Stomach (tissue), 19 donors: ENCODE results near the gene WFDC12. TPM values are rescaled to one million over a fixed set of nuclear protein-coding genes. Genes with fewer than 3 reads are reported as not detected.

Experiments
- DNase-seq, 2 donors: peaks; one replicate each; pipeline versions ENCODE4 v3.0.0 to v3.0.0-alpha.2; 2013 to 2019
- H3K27ac ChIP-seq, 5 donors: fragments of 200-600 bp in 4 of 5; sonication (generic) in 4 of 5; one replicate each; pipeline ENCODE4 v1.5.1; 2013 to 2019; ENCODE audit warnings: mild to moderate bottlenecking in 1 of 5, moderate library complexity in 1 of 5
- H3K27me3 ChIP-seq, 3 donors: fragments of 200-600 bp; sonication (generic); one replicate each; pipeline ENCODE4 v1.5.1; 2017 to 2019; ENCODE audit warnings: mixed run types in 1 of 3
- H3K36me3 ChIP-seq, 4 donors: fragments of 200-600 bp; sonication (generic); 1 replicate in 3 of 4; 2 replicates in 1 of 4; pipeline ENCODE4 v1.5.1; 2016 to 2019
- H3K4me1 ChIP-seq, 4 donors: fragments of 200-600 bp; sonication (generic); one replicate each; pipeline ENCODE4 v1.5.1; 2016 to 2019
- H3K4me3 ChIP-seq, 4 donors: fragments of 200-600 bp; sonication (generic) in 3 of 4; one replicate each; pipeline ENCODE4 v1.5.1; 2016 to 2019; ENCODE audit warnings: mild to moderate bottlenecking in 1 of 4
- H3K9me3 ChIP-seq, 4 donors: fragments of 200-600 bp; sonication (generic); one replicate each; pipeline ENCODE4 v1.5.1; 2016 to 2019
- CTCF ChIP-seq, 7 experiments: fragments of 450-650 bp in 4 of 7; fragments of 200-600 bp in 3 of 7; sonication (generic) in 3 of 7; IDR thresholded peaks; one replicate each; pipeline ENCODE4 v1.5.1; 2016 to 2019; ENCODE audit warnings: antibody characterized with exemption in 7 of 7, control low read depth in 2 of 7, mild to moderate bottlenecking in 1 of 7
- EP300 ChIP-seq: sonication (generic); formaldehyde crosslinking; IDR thresholded peaks from one replicate; pipeline ENCODE4 v1.6.1; 2017; ENCODE audit warnings: antibody characterized with exemption
- POLR2A ChIP-seq, 4 donors: fragments of 450-650 bp; IDR thresholded peaks; one replicate each; pipeline ENCODE4 v1.6.1; 2016; ENCODE audit warnings: antibody characterized with exemption in 4 of 4, control low read depth in 2 of 4, mild to moderate bottlenecking in 1 of 4, moderate library complexity in 1 of 4
- POLR2AphosphoS5 ChIP-seq, 3 donors: sonication (generic); formaldehyde crosslinking; IDR thresholded peaks; one replicate each; pipeline ENCODE4 v1.6.1; 2016; ENCODE audit warnings: antibody characterized with exemption in 3 of 3
- WGBS, 5 donors: extraction: QIAGEN DNeasy Blood & Tissue Kit in 3 of 5; methylation state at CpG; one replicate each; pipeline versions ENCODE4 v1.1.5 to v1.1.7; 2013 to 2018; 5-methylcytosine and 5-hydroxymethylcytosine counted together
- intact Hi-C: fragments of 100-400 bp; cut with DNase I; formaldehyde crosslinking; loops from one replicate; pipeline ENCODE4 v1.15.1; 2023; ENCODE audit warnings: low total_unique reads
- long read RNA-seq, 10 donors: transcript quantifications; one replicate each; lab custom pipeline, GENCODE V29; 2026
- polyA plus RNA-seq, 3 donors: library from polyadenylated mRNA; stranded (reverse); fragments of 200-250 nt; gene quantifications; one replicate each; pipeline ENCODE4 v1.2.3, GENCODE V29; 2013
- total RNA-seq, 5 donors: library from RNA; depleted of rRNA; stranded (reverse); fragments of >200 nt; gene quantifications; one replicate each; pipeline versions ENCODE4 v1.1.0 to v1.2.3, GENCODE V29; 2014 to 2016
- donor health status: healthy with polysubstance abuse.
- donor health status: Bipolar disorder and iron deficiency.
- donor health status: healthy.

The WFDC12 gene
- total RNA-seq = not detected
- polyA plus RNA-seq = under 1 TPM in 1 of 3 donors, not detected in 2; 0.15 TPM
- long read RNA-seq, donor 1 = 0 reads
- long read RNA-seq, donor 2 = 0 reads
- long read RNA-seq, donor 3 = 0 reads
- long read RNA-seq, donor 4 = 0 reads
- long read RNA-seq, donor 5 = 0 reads
- long read RNA-seq, donor 6 = 0 reads
- long read RNA-seq, donor 7 = 0 reads
- long read RNA-seq, donor 8 = 0 reads
- long read RNA-seq, donor 9 = 0 reads
- long read RNA-seq, donor 10 = 0 reads

- no peak within 1 kb of the TSS for H3K4me3 ChIP-seq
- H3K36me3 ChIP-seq = no peaks in the 10 kb centered on the region
- no peak within 1 kb of the TSS for H3K27ac ChIP-seq
- no peaks in the 10 kb centered on the region for H3K4me1 ChIP-seq
- DNase-seq = no peak
- intact Hi-C loops = no loop called here
- no peak for TF ChIP-seq CTCF (IDR thresholded peaks at IDR 0.05)
- no peak for TF ChIP-seq POLR2A (IDR thresholded peaks at IDR 0.05)
- no peak for TF ChIP-seq POLR2AphosphoS5 (IDR thresholded peaks at IDR 0.05)
- no peak for TF ChIP-seq EP300
- peaks cover 0 to 4% (median 0%) of the 10 kb centered on the region in 4 donors for H3K9me3 ChIP-seq
- WGBS, 5 donors = 79 to 86% (median 83%) methylated on average over 6 of the region's 6 CpGs
- H3K27me3 ChIP-seq = peaks cover 0 to 36% (median 8%) of the 10 kb centered on the region in 3 donors
Observed at GRCh38 chr20:45124365-45124764, at the start of gene WFDC12. WFDC12 (minus strand) TSS chr20:45124465; CDS start chr20:45124447, 18 bp downstream.

- Histone ChIP-seq H3K4me1 (no peaks in the 10 kb centered on the region), H3K9me3 (peaks cover 0 to 11% (median 5%) of the 10 kb centered on the region in 4 donors), H3K27me3 (peaks cover 0 to 16% (median 0%) of the 10 kb centered on the region in 3 donors), H3K27ac (no peak overlapping the region), H3K4me3 (no peak overlapping the region), H3K36me3 (no peaks in the 10 kb centered on the region)
- intact Hi-C loops = no loop called here
- TF ChIP-seq POLR2A (IDR thresholded peaks at IDR 0.05) = no peak
- TF ChIP-seq EP300 = no peak
- no peak for TF ChIP-seq POLR2AphosphoS5 (IDR thresholded peaks at IDR 0.05)
- TF ChIP-seq CTCF (IDR thresholded peaks at IDR 0.05) = no peak
- no peak for DNase-seq
- WGBS, 5 donors = 4 to 27% (median 23%) methylated on average over 1 of the region's 1 CpG
Observed at GRCh38 chr20:45173522-45173921, 49.3 kb upstream of the WFDC12 start.

- WGBS, 5 donors = 64 to 94% (median 82%) methylated on average over 1 of the region's 1 CpG
- Histone ChIP-seq H3K4me3 (no peak overlapping the region), H3K4me1 (no peaks in the 10 kb centered on the region), H3K9me3 (peaks cover 2 to 45% (median 33%) of the 10 kb centered on the region in 4 donors), H3K27me3 (peaks cover 0 to 7% (median 0%) of the 10 kb centered on the region in 3 donors), H3K27ac (no peak overlapping the region), H3K36me3 (no peaks in the 10 kb centered on the region)
- TF ChIP-seq POLR2AphosphoS5 (IDR thresholded peaks at IDR 0.05) (no peak), CTCF (IDR thresholded peaks at IDR 0.05) (no peak), POLR2A (IDR thresholded peaks at IDR 0.05) (no peak), EP300 (no peak)
- intact Hi-C loops = no loop called here
- no peak for DNase-seq
Observed at GRCh38 chr20:45164906-45165305, 40.6 kb upstream of the WFDC12 start.

GRCh38 chr20:45163083-45163803, 39.0 kb upstream of the WFDC12 start:
- Histone ChIP-seq H3K4me3 (no peak overlapping the region), H3K36me3 (no peaks in the 10 kb centered on the region), H3K4me1 (no peaks in the 10 kb centered on the region), H3K27ac (no peak overlapping the region), H3K27me3 (peaks cover 0 to 7% (median 0%) of the 10 kb centered on the region in 3 donors), H3K9me3 (peaks cover 2 to 55% (median 43%) of the 10 kb centered on the region in 4 donors)
- TF ChIP-seq POLR2AphosphoS5 (IDR thresholded peaks at IDR 0.05) (no peak), EP300 (no peak), CTCF (IDR thresholded peaks at IDR 0.05) (no peak), POLR2A (IDR thresholded peaks at IDR 0.05) (no peak)
- no peak for DNase-seq
- 32 to 77% (median 59%) methylated on average over 1 of the region's 1 CpG for WGBS, 5 donors
- intact Hi-C loops = no loop called here
